K562 (cell line): ENCODE measurements around the gene ATG7. TPM values are rescaled to one million over a fixed set of nuclear protein-coding genes. Genes with fewer than 3 reads are reported as not detected.
"Not testable (repeated sequence)": the region's sequence is repeated elsewhere in the genome, so short reads cannot be mapped to it uniquely, and the experiment has no call there.

ENCODE experiments used
- ATAC-seq: fragments of 200-7000 bp; cut with Tn5 transposase; 3 replicates; pipeline ENCODE4 v1.9.1; 2020; ENCODE audit warnings: moderate library complexity
- BruUV-seq: library from RNA; stranded (reverse); fragments of 400-500 nt; replicated peaks from 2 replicates; lab custom pipeline; 2021; lab: Mats Ljungman, UMichigan
- CTCF ChIA-PET: fragments of 300-600 bp; formaldehyde crosslinking; extraction: SDS; loops from one replicate; lab custom pipeline; 2021; ENCODE audit warnings: low intra/inter-chr PET ratio; lab: Yijun Ruan, JAX
- POLR2A ChIA-PET: fragments of 300-600, 350-650 bp; sonication (Branson Sonifier 250); formaldehyde crosslinking; extraction: SDS; loops from one replicate; lab custom pipeline; 2021; ENCODE audit warnings: antibody characterized with exemption, inconsistent platforms; lab: Yijun Ruan, JAX
- DNase-seq, 4 experiments: peaks; one replicate each; pipeline versions ENCODE4 v3.0.0 to v3.0.0-alpha.2; 2011 to 2018; ENCODE audit warnings: low spot score in 3 of 4, mixed read lengths in 3 of 4; ENCODE audit errors: extremely low read depth in 1 of 4
- FAIRE-seq: peaks from 2 replicates; lab custom pipeline; 2011; peaks lifted over from hg19 to GRCh38; lab: Jason Lieb, UNC
- H2AFZ ChIP-seq: 2 replicates; pipeline ENCODE4 v1.6.0; 2011; ENCODE audit warnings: low read depth, low read length, control low read depth, inconsistent platforms
- H3K27ac ChIP-seq: fragments of 200-600 bp; 3 replicates; pipeline ENCODE4 v1.8.0; 2011; ENCODE audit warnings: low read depth, mild to moderate bottlenecking, control low read depth, inconsistent platforms, low read length, moderate library complexity, mixed read lengths; ENCODE audit errors: extremely low read depth
- H3K27me3 ChIP-seq, 2 experiments: fragments of 300-600 bp in 1 of 2; 2 replicates in 1 of 2; 3 replicates in 1 of 2; pipeline versions ENCODE4 v1.6.0 to v1.8.0; 2011; ENCODE audit warnings: inconsistent platforms in 2 of 2, low read length in 2 of 2, mild to moderate bottlenecking in 1 of 2, mixed read lengths in 1 of 2, moderate library complexity in 1 of 2; ENCODE audit not compliant: control insufficient read depth in 2 of 2, insufficient read depth in 2 of 2
- H3K36me3 ChIP-seq: fragments of 300-600 bp; 3 replicates; pipeline ENCODE4 v1.8.0; 2011; ENCODE audit warnings: mild to moderate bottlenecking, low read length, inconsistent platforms; ENCODE audit not compliant: control insufficient read depth, insufficient read depth
- H3K4me1 ChIP-seq, 2 experiments: fragments of 200-600 bp in 1 of 2; replicated peaks in 1 of 2; 2 replicates in 1 of 2; 3 replicates in 1 of 2; pipeline versions ENCODE4 v1.5.1 to v1.8.0; 2011; ENCODE audit warnings: inconsistent platforms in 2 of 2, low read length in 2 of 2, mild to moderate bottlenecking in 1 of 2, mixed read lengths in 1 of 2, moderate library complexity in 1 of 2; ENCODE audit not compliant: control insufficient read depth in 2 of 2, insufficient read depth in 2 of 2
- H3K4me2 ChIP-seq: 2 replicates; pipeline ENCODE4 v1.6.1; 2011; ENCODE audit warnings: low read length, control low read depth, inconsistent platforms, mixed read lengths; ENCODE audit not compliant: insufficient read depth
- H3K4me3 ChIP-seq: fragments of 200-600 bp; sonication (generic), shearing (Covaris generic); 2 replicates; pipeline ENCODE4 v1.5.1; 2016; ENCODE audit warnings: control low read depth, inconsistent platforms
- H3K79me2 ChIP-seq: fragments of 200-600 bp; 3 replicates; pipeline ENCODE4 v1.8.0; 2011; ENCODE audit warnings: low read length, inconsistent platforms; ENCODE audit not compliant: control insufficient read depth, insufficient read depth
- H3K9ac ChIP-seq, 2 experiments: 2 replicates each; pipeline versions ENCODE4 v1.6.0 to v1.6.1; 2011; ENCODE audit warnings: low read depth in 2 of 2, low read length in 2 of 2, control low read depth in 1 of 2, inconsistent platforms in 1 of 2, mild to moderate bottlenecking in 1 of 2, mixed read lengths in 1 of 2; ENCODE audit not compliant: insufficient read depth in 1 of 2
- H3K9me1 ChIP-seq: one replicate; pipeline ENCODE4 v1.6.0; 2011; ENCODE audit warnings: inconsistent platforms, mild to moderate bottlenecking, low read length, moderate library complexity; ENCODE audit not compliant: control insufficient read depth, insufficient read depth
- H3K9me3 ChIP-seq: replicated peaks from 2 replicates; pipeline ENCODE4 v1.5.1; 2011; ENCODE audit warnings: low read depth, low read length, inconsistent platforms; ENCODE audit not compliant: control insufficient read depth, insufficient read depth
- H4K20me1 ChIP-seq: replicated peaks from 2 replicates; pipeline ENCODE4 v1.6.1; 2011; ENCODE audit warnings: low read length, inconsistent platforms, mixed read lengths; ENCODE audit not compliant: control insufficient read depth, insufficient read depth
- CBFA2T2 ChIP-seq: fragments of 450-650 bp; conservative IDR thresholded peaks from 2 replicates; pipeline ENCODE4 v1.6.1; 2017; ENCODE audit warnings: mild to moderate bottlenecking
- CBFA2T3 ChIP-seq: fragments of 450-650 bp; IDR thresholded peaks from 2 replicates; pipeline ENCODE4 v1.6.1; 2017
- CTBP1 ChIP-seq: fragments of 450-650 bp; IDR thresholded peaks from 2 replicates; pipeline ENCODE4 v1.6.1; 2016; ENCODE audit warnings: borderline replicate concordance
- FOSL1 ChIP-seq: fragments of 200-800 bp; sonication (Bioruptor generic); conservative IDR thresholded peaks from 2 replicates; pipeline ENCODE4 v1.6.1; 2016; ENCODE audit warnings: missing genetic modification characterization, missing compliant biosample characterization
- KLF16 ChIP-seq: IDR thresholded peaks from 2 replicates; pipeline ENCODE4 v1.6.1; 2016; ENCODE audit warnings: antibody characterized with exemption
- MTA3 ChIP-seq: fragments of 450-650 bp; formaldehyde crosslinking; IDR thresholded peaks from 2 replicates; pipeline ENCODE4 v1.6.1; 2017; ENCODE audit warnings: mild to moderate bottlenecking, borderline replicate concordance
- NCOR1 ChIP-seq: fragments of 450-650 bp; IDR thresholded peaks from 2 replicates; pipeline ENCODE4 v1.6.1; 2016; ENCODE audit warnings: mild to moderate bottlenecking, moderate library complexity
- NR4A1 ChIP-seq, 2 experiments: fragments of 250-450 bp in 1 of 2; fragments of 450-650 bp in 1 of 2; sonication (Bioruptor Pico) in 1 of 2; IDR thresholded peaks; 2 replicates each; pipeline versions ENCODE4 v1.4.0 to v1.6.1; 2016 to 2020; ENCODE audit warnings: mild to moderate bottlenecking in 2 of 2, missing compliant biosample characterization in 1 of 2, missing genetic modification characterization in 1 of 2, moderate library complexity in 1 of 2
- SMARCA4 ChIP-seq: fragments of 450-650 bp; IDR thresholded peaks from 2 replicates; pipeline ENCODE4 v1.6.1; 2016
- SOX6 ChIP-seq: fragments of 450-650 bp; IDR thresholded peaks from 2 replicates; pipeline ENCODE4 v1.6.1; 2014; ENCODE audit warnings: mild to moderate bottlenecking
- TAL1 ChIP-seq: fragments of 450-650 bp; IDR thresholded peaks from 2 replicates; pipeline ENCODE4 v1.6.1; 2016; ENCODE audit warnings: mild to moderate bottlenecking
- TCF3 ChIP-seq: sonication (generic); formaldehyde crosslinking; IDR thresholded peaks from 2 replicates; pipeline ENCODE4 v1.4.0; 2020; ENCODE audit warnings: mild to moderate bottlenecking, missing genetic modification reagents
- TEAD1 ChIP-seq, 2 experiments: fragments of 450-650 bp in 1 of 2; sonication (generic) in 1 of 2; formaldehyde crosslinking; IDR thresholded peaks; 2 replicates each; pipeline versions ENCODE4 v1.4.0 to v1.8.0; 2020 to 2022; ENCODE audit warnings: mild to moderate bottlenecking in 2 of 2, missing genetic modification reagents in 1 of 2
- TEAD4 ChIP-seq, 2 experiments: sonication (generic) in 1 of 2; formaldehyde crosslinking in 1 of 2; IDR thresholded peaks; 2 replicates each; pipeline versions ENCODE4 v1.6.1 to v1.8.0; 2012 to 2022; ENCODE audit warnings: borderline replicate concordance in 1 of 2, inconsistent platforms in 1 of 2, low read length in 1 of 2, mild to moderate bottlenecking in 1 of 2, missing genetic modification reagents in 1 of 2
- ZBTB11 ChIP-seq, 3 experiments: fragments of 200-800 bp in 1 of 3; fragments of 250-450 bp in 1 of 3; fragments of 450-650 bp in 1 of 3; sonication (Bioruptor Pico) in 1 of 3; sonication (Bioruptor generic) in 1 of 3; formaldehyde crosslinking in 1 of 3; IDR thresholded peaks; 2 replicates each; pipeline versions ENCODE4 v1.6.1 to v1.8.0; 2016 to 2022; ENCODE audit warnings: mild to moderate bottlenecking in 2 of 3, missing genetic modification characterization in 2 of 3, missing compliant biosample characterization in 1 of 3, moderate library complexity in 1 of 3
- ZNF639 ChIP-seq, 2 experiments: fragments of 200-800 bp in 1 of 2; sonication (Bioruptor generic) in 1 of 2; sonication (generic) in 1 of 2; formaldehyde crosslinking in 1 of 2; IDR thresholded peaks in 1 of 2; conservative IDR thresholded peaks in 1 of 2; 2 replicates each; pipeline versions ENCODE4 v1.5.0 to v1.6.1; 2016 to 2020; ENCODE audit warnings: missing compliant biosample characterization in 1 of 2, missing genetic modification characterization in 1 of 2, missing genetic modification reagents in 1 of 2
- ZNF766 ChIP-seq: fragments of 200-800 bp; sonication (Bioruptor generic); conservative IDR thresholded peaks from 2 replicates; pipeline ENCODE4 v1.6.1; 2016; ENCODE audit warnings: missing genetic modification characterization, missing compliant biosample characterization
- WGBS: fragments of 100-300 bp; shearing (Covaris generic); methylation state at CpG from one replicate; pipeline ENCODE4 v1.1.6; 2016; ENCODE audit warnings: low coverage, mixed read lengths; ENCODE audit not compliant: insufficient coverage; ENCODE audit errors: missing lambda C conversion rate; 5-methylcytosine and 5-hydroxymethylcytosine counted together
- in situ Hi-C: fragments of 300-500 bp; cut with MboI; formaldehyde crosslinking; loops from 4 replicates; pipeline ENCODE4 v1.15.0; 2018; ENCODE audit warnings: inconsistent platforms, mixed read lengths
- intact Hi-C: fragments of 100-400 bp; cut with micrococcal nuclease; formaldehyde crosslinking; loops from 2 replicates; pipeline ENCODE4 v1.14.2; 2022
- polyA plus RNA-seq, 8 experiments: library from polyadenylated mRNA; depleted of rRNA in 4 of 8; stranded (reverse) in 5 of 8; unstranded in 3 of 8; fragments of >200 nt; fragmentation: Nextera tagmentation in 2 of 8; fragmentation: Illumina TruSeq in 1 of 8; extraction: Ambion mirVana in 2 of 8; extraction: Trizol in 1 of 8; gene quantifications; 2 replicates each; pipeline versions ENCODE4 v1.2.1 to v1.2.3, GENCODE V29; 2011 to 2014; ENCODE audit warnings: inconsistent platforms in 1 of 8, missing spikeins in 1 of 8
- total RNA-seq, 7 experiments: library from RNA; depleted of rRNA in 6 of 7; stranded (reverse); fragments of >200 nt in 6 of 7; fragmentation: Illumina TruSeq in 2 of 7; extraction: Trizol in 2 of 7; gene quantifications; 2 replicates each; pipeline versions ENCODE4 v1.2.1 to v1.2.3, GENCODE V29; 2011 to 2021; ENCODE audit warnings: low replicate concordance in 1 of 7

Gene ATG7
- total and polyA plus RNA-seq, 9 of the 15 experiments (the other 6 are each of a cell fraction or from before 2014, with no cell fraction given): 18.3 to 45.3 (median 33.6) TPM

DNA sequence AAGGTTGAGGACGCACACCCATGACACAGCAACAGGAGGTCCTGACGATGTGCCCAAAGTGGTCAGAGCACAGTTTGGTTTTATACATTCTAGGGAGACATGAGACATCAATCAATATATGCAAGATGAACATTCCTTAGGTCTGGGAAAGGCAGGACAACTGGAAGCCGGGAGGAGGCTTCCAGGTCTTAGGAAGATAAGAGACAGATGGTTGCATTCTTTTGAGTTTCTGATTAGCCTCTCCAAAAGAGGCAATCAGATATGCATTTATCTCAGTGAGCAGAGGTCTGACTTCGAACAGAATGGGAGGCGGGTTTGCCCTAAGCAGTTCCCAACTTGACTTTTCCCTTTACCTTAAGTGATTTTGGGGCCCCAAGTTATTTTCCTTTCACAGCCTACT, 16.7 kb upstream of the ATG7 start:
- 0% methylated on average over 5 of the region's 5 CpGs for WGBS
- POLR2A ChIA-PET: interaction anchor here (1.0 to 2.0 kb wide), 4 partner anchors 10 to 79 kb away, joined by 3 to 5 read pairs (median 4); partner anchors contain the start of gene ATG7
- TF ChIP-seq ZNF766 (CRISPR knock-in tag) (peak; percentile 46; the same call in 1 of the 2 replicates), TCF3 (CRISPR knock-in tag) (peak; percentile 49), FOSL1 (tag) (0 out of 2 replicates have a peak, but pooled peaks have one; percentile 35), TEAD1 (CRISPR knock-in tag; IDR thresholded peaks at IDR 0.05) (peak in 1 of 2 experiments; percentile 90; a peak in 2 of 4 replicates), SOX6 (peak; percentile 83), CTBP1 (peak; percentile 32; the same call in 1 of the 2 replicates), ZNF639 (CRISPR knock-in tag; conservative IDR thresholded peaks at IDR 0.05 in 1 of 2, IDR thresholded peaks at IDR 0.05 in 1 of 2) (0 out of 4 replicates have a peak, but pooled peaks of 1 of the 2 experiments have one; percentile 36), NCOR1 (peak; percentile 19; the same call in 1 of the 2 replicates), MTA3 (0 out of 2 replicates have a peak, but pooled peaks have one; percentile 17), ZBTB11 (CRISPR knock-in tag; IDR thresholded peaks at IDR 0.05) (0 out of 6 replicates have a peak, but pooled peaks of 1 of the 3 experiments have one; percentile 42), TAL1 (peak; percentile 47; the same call in 1 of the 2 replicates), SMARCA4 (0 out of 2 replicates have a peak, but pooled peaks have one; percentile 38), NR4A1 (tag; IDR thresholded peaks at IDR 0.05) (0 out of 2 replicates have a peak, but pooled peaks have one; percentile 40), CBFA2T2 (peak; percentile 70), TEAD4 (IDR thresholded peaks at IDR 0.05; ENCODE audit: low read length) (peak; percentile 43; the same call in 1 of the 2 replicates), CBFA2T3 (peak; percentile 78), KLF16 (0 out of 2 replicates have a peak, but pooled peaks have one; percentile 50)
- TF ChIP-seq NR4A1 (CRISPR knock-in tag; IDR thresholded peaks at IDR 0.05); TEAD4 (CRISPR knock-in tag; IDR thresholded peaks at IDR 0.05; ENCODE audit: borderline replicate concordance): not testable (repeated sequence)

More for the DNA sequence above, 16.7 kb upstream of the ATG7 start:
- Histone ChIP-seq H3K27me3 (peaks cover 5 to 25% of the 10 kb centered on the region in 2 experiments; a peak in 4 of 5 replicates), H3K4me1 (peaks cover 0 to 22% of the 10 kb centered on the region in 2 experiments; a peak in 4 of 5 replicates)
- H3K27ac ChIP-seq, H4K20me1 ChIP-seq, BruUV-seq, H3K79me2 ChIP-seq, H3K9ac ChIP-seq, H3K36me3 ChIP-seq, intact Hi-C loops, in situ Hi-C loops, ATAC-seq, DNase-seq, H3K4me2 ChIP-seq, H3K9me1 ChIP-seq, H2AFZ ChIP-seq, CTCF ChIA-PET, H3K4me3 ChIP-seq, FAIRE-seq, H3K9me3 ChIP-seq: not testable (repeated sequence)
